Activated T-cell treated with anti-CD3 and anti-CD28 coated beads for 1 hour (primary cell): Measurements from ENCODE around the gene RGP1.

Experiments
- DNase-seq: peaks from one replicate; pipeline ENCODE4 v3.0.0-alpha.2; 2020; ENCODE audit warnings: low read depth

Gene RGP1, protein sequence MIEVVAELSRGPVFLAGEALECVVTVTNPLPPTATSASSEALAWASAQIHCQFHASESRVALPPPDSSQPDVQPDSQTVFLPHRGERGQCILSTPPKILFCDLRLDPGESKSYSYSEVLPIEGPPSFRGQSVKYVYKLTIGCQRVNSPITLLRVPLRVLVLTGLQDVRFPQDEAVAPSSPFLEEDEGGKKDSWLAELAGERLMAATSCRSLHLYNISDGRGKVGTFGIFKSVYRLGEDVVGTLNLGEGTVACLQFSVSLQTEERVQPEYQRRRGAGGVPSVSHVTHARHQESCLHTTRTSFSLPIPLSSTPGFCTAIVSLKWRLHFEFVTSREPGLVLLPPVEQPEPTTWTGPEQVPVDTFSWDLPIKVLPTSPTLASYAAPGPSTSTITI

DNA sequence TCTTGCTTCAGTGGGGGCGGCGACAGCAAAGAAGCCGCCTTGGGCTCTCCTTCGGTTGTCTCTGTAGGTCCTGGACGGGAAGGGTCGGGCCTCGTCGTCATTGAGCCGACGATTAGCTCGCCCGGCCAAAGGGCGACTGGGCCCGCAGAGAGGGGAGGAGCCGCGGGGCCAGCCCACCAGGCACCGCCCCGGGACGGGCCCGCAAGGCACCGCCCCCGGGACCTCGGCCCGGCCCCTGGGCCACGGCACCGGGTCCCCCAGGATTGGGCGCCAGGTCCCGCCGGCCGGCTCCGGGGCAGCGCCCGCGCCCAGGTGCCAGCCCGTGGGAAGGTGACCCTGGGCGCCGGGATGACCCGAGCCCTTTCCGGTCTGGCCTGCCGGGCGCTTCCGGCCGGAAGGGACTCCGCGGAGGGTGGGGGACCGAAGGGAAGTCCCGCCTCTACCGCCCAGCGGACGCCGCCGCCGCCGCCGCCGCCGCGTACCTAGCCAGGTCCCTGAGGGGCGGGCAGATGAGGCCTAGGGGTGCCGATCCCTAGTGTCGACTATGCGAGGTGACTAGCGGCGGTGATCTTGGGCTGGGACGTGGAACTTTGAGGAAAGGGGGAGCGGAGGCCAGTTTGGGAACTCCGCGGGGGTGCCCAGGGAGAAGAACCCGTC is at the start of gene RGP1, which contains the start of gene GBA2:
TSS of gene RGP1 (plus strand) at position 430 of the 657 bp plus-strand sequence. CDS start 469 bp downstream, outside the sequence.
TSS of gene GBA2 (minus strand) at position 371 of the 657 bp plus-strand sequence. CDS start 524 bp downstream, outside the sequence.
- peak; percentile 38 for DNase-seq

DNA sequence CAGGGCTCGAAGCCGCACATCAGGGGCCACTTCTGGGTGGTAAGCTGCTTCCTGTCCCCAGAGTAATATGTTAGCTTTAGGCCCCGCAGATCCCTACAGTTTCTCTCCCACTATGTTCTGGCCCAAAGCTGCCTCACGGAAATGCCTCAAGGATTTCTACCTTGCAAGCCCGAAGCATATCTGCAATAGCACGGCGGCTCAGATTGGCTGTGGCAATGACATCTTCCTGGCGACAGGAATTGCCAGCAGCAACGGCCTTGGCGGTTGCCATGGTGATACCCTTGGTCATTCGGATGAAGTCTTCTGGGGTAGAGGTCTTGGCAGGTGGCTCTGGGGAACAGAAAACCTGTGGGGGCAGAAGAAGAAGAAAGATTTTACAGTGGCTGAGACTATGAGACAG is 49.1 kb upstream of the RGP1 start:
- no peak for DNase-seq

DNA sequence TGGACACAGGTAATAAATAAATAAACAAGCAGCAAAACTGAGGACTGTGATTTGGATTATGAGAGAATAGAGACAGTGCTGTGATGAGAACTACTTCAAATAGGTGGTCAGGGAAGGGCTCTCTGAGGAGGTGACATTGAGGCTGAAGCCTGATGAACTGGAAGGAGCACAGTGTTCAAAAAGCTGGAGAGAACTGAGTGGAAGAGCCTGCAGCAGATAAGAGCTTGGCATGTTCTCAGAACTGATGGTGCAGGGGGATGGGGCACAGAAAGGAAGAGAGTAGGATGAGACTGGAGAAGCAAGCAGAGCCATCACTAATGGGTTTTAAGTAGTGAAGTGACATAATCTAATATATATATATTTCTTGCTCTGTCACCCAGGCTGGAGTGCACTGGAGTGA is 48.1 kb upstream of the RGP1 start:
- no peak for DNase-seq

DNA sequence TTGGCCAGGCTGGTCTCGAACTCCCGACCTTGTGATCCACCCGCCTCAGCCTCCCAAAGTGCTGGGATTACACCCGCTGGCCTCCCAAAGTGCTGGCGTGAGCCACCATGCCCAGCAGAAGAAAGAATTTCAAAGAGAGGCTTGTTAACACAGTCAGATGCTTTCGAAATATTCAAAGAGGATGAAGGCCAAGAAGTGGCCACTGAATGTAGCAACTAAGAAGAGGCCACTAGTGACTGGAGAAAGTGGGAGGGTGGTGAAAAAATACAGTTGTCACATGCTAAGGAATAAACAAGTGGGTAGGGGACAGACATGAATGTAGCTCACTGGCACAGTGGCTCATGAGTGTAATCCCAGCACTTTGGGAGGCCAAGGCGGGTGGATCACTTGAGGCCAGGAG is 46.4 kb upstream of the RGP1 start:
- no peak for DNase-seq

DNA sequence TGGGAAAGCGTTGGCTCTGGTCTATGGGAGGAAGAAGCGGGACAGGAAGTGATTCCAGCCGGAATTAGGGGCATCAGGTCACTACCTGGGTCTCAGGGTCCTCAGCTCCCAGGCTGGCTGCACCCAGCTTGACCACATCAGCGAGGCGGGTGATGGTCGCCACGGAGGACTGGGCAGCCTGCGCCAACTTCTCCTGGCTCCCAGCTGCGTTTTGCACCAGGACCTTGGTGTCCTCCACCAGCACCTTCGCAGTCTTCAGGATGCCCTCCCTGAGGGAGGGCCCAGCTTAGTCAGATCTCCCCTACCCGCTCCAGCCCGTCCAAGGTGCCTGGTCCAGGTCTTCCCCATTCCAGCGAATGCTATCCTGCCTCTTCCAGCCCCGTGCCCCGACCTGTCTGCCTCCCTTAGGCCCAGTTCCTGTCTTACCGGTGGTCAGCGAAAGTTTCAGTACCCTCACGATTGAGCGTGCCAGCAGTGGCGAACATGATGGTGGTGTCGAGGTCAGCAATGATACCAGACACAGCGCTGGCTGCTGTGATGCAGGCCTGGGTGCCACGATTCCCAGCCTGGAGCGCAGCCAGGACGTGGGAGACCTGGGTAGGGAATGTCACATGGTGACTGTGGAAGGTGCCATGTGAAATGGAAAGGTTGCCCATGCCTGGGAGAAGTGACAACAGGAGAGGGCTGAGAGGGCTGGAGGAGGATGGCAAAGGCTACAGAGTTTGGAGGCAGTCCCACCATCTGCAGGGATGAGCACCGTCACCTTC is 45.0 kb upstream of the RGP1 start:
- DNase-seq: no peak

DNA sequence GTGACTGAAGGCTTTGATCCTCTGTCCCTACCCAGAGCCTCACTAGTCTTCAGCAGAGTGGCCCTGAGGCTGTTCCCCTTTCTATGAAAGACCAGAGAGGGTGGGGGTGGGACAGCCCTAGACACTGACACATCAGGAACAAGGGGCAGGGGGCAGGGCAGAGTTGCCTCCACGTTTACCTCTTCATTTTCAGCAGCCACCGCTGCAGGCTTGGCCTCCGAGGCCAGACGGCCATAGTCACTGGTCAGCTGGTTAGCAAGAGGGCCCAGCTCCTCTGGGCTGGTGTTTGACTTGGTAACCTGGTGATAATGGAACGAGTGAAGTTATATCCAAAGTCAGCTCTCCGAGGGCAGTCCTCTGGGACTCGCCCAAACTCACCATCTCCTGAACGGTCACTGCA is 43.7 kb upstream of the RGP1 start:
- DNase-seq: no peak

DNA sequence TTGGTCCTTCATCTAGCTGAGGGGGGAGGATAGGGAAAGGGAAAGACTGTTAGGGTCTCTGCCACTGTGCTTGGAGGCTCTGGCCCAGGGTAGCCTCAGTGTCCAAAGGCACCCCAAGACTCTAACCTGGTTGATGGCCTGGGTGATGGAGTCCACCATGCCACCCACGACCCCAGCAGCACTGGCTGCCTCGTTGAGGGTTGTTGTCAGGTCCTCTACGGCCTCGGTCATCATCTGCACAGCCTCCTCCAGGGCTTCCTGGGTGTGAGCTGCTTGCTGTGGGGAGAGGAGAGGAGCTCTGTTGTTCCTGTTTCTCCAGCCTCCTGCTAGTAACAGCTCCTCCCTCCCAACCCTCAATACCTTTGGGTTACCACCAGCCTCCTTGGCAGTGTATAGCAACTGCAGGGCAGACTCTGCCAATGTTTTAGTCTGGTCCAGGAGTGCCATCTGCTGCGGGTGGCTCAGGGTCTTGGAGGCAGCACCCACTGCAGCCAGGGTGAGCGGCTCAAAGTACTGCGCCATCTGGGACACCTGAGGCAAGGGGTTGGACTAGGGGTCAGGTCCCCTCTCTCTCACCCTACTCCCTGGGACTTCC is 43.2 kb upstream of the RGP1 start:
- DNase-seq: no peak

DNA sequence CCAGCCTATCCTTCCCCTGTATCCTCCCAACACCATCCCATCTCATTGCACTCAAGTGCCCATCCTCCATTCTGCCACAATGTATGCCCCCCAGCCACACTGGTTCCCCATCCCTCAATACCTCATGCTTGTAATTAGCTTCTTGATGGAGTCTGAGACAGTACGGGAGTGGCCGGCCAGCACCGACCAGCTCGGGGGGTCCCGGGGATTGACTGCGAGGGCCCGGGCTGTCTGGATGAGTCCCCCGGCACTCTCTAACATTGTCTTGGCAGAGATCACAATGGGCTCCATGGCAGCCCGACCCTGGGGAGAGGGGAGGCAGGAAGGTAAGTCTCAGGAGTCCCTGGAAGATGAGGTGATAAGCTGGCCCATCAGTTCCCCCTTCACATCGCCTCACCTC is 42.1 kb upstream of the RGP1 start:
- no peak for DNase-seq

DNA sequence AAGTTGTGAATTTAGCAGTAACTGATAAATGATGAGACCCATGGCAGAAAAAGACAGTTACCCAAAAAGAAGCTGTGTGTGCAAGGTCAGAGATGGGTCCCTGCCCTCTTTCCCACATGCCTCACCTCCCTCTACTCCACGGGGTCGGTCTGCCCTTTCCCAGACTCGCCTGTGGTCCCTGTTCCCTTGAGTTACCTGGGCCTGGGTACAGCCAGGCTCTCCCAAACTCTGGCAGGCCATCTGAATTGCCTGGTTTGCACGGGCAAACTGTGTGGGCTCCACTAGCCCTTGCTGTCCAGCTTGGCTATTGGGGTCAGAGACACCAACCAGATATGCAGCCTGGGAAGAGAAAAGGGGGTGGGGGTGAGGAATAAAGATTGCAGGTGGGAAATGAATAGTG is 40.9 kb upstream of the RGP1 start:
- DNase-seq: no peak

DNA sequence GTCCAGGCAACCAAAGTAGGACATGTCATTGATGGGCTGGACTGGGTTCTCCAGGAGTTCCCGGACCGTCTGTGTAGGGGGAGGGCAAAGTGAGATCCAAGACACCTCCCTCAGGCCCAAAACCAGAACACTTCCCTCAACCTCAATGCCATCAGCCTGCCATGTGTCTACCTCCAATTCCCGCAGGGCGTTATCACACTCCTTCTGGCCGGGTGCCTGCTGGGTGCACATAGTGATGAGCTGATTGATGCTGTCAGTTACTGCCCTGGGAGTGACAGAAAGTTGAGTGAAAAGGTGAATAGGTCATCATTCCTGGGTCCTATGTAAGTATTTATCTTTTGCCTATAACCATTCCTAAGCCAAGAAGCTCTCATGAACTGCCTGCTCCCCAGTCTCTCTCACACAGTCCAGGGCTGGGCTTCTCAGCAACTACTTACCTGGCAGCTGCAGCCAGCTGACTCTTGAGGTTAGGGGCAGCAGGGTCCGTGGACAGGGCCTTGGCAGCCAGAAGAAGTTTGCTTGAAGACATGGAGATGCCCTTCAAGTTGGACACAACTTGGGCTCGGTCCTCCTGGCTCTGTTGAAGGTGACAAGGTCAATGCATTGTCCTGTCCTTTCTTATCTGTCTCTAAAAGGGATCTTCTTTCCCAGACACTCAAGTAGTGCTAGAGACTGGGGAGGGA is 38.1 kb upstream of the RGP1 start:
- no peak for DNase-seq

DNA sequence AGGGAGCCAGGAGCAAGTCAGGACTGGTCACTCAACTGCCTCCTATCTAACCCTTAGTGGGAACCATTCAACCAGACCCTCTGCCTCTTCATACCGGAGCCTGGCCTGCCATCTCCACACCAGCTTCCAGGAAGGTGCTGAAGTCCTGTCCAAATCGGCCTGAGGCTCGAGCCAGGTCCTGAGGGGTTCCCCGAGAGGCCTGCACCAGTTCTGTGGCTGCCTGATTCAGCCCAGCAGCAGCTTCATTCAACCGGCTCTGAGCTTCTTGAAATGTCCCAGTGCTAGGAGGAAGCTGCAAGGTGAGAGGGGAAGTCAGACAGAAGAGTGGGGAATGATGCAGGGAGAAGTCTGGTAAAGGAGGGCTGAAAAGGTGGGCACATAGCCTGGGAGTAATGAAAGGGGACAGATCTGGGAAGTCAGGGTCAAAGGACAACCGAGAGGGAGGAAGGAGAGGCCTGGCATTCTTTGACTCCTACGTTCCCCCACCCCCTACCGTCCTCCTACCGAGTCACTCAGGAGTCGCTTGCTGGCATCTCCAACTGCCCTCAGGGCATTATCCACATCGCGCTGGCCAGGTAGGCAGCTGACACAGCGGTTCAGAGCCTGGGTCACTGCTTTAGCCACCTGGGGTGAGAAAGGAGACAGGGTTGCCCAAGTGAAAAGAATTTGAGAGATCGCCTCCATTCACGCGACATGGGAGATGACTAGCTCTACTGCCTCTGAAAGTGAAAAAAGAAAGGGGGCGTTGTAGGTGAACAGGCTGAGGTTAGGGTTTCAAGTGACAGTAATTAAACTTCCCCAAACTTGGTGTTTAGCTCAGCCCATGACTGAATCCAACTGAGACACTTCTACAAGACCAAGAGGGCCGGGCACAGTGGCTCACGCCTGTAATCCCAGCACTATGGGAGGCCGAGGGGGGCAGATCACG is 37.3 kb upstream of the RGP1 start:
- DNase-seq: no peak

DNA sequence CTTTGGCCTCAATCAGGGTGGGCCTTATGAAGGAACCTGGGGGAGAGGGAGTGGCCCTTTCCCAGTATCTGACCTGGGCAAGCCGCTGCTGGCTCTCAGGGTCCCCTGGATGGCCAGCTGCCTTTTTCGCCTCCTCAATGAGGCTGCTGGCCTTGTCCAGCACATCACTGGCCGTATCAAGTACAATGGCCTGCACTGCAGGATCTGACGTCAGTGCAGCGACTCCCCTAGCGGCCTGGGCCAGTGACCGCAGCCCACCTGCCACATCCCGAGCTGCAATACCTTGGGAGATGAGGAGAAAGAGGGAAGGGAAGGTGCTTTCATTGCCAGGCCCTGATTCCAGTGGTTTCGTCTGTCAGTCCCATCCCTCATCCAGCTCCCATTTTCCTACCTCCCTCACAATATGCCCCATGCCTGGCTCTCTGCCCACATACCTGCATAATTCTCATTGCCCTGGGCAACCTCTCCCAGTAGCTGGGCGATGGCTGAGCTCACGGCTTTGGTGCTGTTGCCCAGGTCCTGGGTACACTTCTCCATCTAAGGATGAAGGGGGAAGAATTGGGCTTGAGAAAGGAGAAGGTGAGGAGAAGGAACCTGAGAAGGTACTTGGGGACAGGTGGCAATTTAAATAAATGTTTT is 36.2 kb upstream of the RGP1 start:
- DNase-seq: no peak

DNA sequence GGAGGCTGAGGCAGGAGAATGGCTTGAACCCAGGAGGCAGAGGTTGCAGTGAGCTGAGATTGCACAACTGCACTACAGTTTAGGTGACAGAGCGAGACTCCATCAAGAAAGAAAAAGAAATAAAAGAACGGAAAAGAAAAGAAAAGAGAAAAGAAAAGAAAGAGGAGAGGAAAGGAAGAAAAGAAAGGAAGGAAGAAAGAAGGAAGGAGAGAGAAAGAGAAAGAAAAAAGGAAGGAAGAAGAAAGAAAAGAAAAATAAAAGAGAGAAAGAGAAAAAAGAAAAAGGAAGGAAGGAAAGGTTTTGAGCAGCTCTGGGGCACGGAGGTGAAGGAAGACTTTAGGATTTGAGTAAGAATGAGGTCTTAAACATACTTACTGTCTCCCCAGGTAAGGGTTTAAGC is 35.5 kb upstream of the RGP1 start:
- DNase-seq: no peak

DNA sequence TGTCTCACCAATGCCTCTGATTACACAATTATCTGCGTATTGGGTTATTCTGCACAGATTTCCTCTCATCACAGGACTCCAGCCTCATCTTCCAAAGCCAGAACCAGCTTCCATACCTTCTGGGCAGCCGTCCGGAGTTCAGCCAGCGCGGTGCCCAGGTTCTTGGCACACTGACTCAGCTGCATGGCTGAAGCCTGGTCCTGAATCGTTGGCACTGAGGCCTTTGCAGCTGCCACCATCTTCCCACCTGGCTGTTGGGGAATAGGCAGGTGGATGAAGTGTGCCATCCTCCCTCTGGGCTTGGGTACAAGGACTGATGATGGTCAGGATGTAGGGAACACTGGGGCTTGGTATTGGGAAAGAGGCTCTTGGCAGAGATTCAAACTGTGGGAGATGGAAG is 35.0 kb upstream of the RGP1 start:
- no peak for DNase-seq

DNA sequence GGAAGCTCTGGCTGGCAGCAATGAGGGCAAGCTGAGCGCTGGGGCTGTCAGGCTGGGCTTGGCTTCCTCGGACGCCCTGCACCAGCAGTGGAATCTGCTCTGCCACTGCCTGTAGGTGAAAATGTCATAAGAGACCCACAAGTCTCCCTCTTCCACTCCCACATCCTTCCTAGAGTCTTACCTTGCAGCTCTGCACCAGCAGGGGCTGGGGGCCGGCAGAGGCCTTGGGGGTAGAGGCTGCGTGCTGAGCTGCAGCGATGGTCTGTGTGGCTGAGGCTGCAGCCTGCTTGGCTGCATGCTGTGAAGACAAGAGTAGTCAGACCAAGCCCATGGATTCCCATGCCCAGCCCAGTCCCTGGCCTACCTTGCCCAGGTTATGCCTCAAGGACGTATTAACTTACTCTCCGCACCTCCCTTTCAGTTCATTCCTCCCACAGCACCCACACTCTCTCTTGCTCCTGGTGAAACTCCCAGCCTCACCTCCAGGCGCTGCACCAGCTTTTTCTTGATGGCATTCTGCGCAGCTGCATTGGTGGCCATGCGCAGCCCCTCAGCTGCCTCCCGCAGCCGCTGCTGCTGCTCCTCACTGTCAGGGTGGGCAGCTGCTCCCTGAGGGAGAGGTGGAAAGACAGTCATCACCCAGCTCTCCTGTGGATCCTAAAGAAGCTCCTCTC is 34.4 kb upstream of the RGP1 start:
- no peak for DNase-seq

DNA sequence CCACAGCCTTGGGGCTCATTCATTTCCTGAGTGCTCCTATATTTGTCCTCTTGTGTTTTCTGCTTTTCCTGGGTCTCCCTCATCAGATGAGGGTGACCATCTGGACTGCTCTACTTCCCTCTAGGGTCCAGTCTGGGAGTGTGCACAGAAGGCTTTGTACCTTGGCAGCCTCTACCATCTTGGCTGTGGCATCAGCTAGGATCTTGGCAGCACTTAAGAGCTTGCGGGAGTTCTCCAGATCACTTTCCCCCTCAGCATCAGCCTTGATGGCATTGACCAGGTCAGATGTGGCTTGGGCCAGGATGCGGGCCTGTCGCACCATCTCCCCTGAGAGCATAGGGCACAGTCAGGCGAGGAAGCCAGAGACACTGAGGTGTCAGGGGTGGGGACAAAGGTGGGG is 32.9 kb upstream of the RGP1 start:
- DNase-seq: no peak

DNA sequence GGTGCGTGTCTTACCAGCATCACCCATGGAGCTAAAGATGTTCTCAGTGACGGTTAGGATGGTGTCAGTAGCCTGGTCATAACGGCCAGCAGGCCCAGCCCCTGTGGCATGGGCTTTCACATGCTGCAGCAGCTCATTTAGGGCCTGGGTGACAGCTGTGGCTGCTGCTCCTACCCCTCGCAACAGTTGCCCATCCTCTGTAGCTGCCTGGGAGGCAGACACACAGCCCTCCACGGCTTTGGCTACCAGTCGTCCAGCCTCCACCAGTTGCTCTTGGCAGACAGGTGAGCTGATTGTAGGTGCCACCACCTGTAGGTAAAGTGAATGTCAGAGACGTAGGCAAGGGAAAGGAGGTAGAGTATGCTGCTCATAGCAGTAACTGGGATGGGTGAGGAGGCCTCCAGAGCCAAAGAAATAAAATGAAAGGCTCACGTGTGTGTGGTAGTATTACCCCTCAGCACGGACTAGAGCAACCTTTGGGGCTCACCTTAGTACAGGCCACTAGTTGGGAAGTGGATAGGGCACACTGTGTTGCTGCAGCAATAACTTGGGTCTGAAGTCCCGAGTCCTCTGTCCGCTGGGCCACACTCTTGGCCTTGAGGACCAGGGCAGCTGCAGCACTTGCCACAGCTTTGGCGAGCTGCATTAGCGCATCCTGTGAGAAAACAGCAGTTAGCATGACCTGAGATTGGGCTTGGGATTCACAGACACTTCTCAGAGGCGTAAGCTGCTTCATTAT is 31.8 kb upstream of the RGP1 start:
- DNase-seq: no peak

DNA sequence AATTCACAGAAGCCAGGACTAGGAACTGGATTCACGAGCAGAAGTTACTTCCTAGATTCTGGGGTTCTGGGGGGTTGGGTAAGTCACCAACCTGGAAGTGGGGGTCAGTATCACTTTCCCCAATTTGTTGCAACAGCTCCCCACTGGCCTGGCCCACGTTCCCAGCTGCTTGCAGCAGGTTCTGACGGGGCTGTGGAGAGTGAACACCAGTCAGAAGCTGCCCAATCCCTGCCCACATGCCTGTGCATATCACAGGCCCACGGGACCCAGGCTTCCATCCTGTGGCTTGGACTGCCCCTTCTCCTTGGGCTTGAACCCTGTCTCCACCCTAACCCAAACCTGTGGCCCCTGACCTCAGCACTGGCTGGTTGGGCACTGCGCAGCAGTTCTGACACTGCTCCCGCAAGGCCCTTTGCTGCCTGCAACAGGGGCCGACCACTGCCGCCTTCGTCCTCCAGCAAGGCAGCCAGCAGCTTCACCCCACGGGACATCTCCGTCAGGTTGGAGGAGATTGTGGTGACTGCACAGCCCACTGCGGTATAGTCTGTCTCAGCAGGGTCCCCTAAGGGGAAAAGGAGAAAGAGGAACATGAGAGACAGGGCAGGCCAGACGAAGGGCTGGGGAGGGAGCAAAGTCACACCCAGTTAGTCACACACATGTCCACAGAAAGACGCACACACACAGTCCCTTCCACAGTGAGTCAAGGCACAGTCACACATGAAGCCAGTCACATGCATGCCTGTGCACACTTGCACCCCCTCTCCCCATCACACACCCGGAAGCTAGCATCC is 30.2 kb upstream of the RGP1 start:
- no peak for DNase-seq
